MM.1S (cell line): Measurements from ENCODE around the gene CHFR.

Experiments used
- DNase-seq: peaks from one replicate; pipeline ENCODE4 v3.0.0-alpha.2; 2015
- H2AFZ ChIP-seq: fragments of 300-600 bp; sonication (generic); 2 replicates; pipeline ENCODE4 v1.6.0; 2016; ENCODE audit warnings: antibody characterized with exemption, low read length
- H3F3A ChIP-seq: fragments of 300-600 bp; sonication (generic); 2 replicates; pipeline ENCODE4 v1.6.1; 2016; ENCODE audit warnings: mild to moderate bottlenecking, antibody characterized with exemption, low read length, moderate library complexity, mixed read lengths; ENCODE audit not compliant: insufficient read depth
- H3K27ac ChIP-seq: fragments of 300-600 bp; sonication (generic); 2 replicates; pipeline ENCODE4 v1.5.1; 2016; ENCODE audit warnings: mild to moderate bottlenecking, low read length
- H3K27me3 ChIP-seq: fragments of 300-600 bp; sonication (generic); replicated peaks from 2 replicates; pipeline ENCODE4 v1.6.0; 2016; ENCODE audit warnings: low read length; ENCODE audit not compliant: insufficient read depth
- H3K36me3 ChIP-seq: fragments of 300-600 bp; sonication (generic); replicated peaks from 2 replicates; pipeline ENCODE4 v1.6.1; 2016; ENCODE audit warnings: mild to moderate bottlenecking, low read length, mixed read lengths; ENCODE audit not compliant: insufficient read depth
- H3K4me1 ChIP-seq: fragments of 300-600 bp; sonication (generic); 2 replicates; pipeline ENCODE4 v1.6.1; 2016; ENCODE audit warnings: low read length, mixed read lengths
- H3K4me2 ChIP-seq: fragments of 300-600 bp; sonication (generic); 2 replicates; pipeline ENCODE4 v1.6.0; 2016; ENCODE audit warnings: low read depth, low read length
- H3K4me3 ChIP-seq: fragments of 300-600 bp; sonication (generic); 2 replicates; pipeline ENCODE4 v1.5.1; 2016; ENCODE audit warnings: low read length, mixed read lengths
- H3K79me2 ChIP-seq: fragments of 300-600 bp; sonication (generic); 2 replicates; pipeline ENCODE4 v1.6.1; 2016; ENCODE audit warnings: mixed run types, low read length, mixed read lengths
- H3K9ac ChIP-seq: fragments of 300-600 bp; sonication (generic); 2 replicates; pipeline ENCODE4 v1.6.1; 2016; ENCODE audit warnings: low read length, mixed read lengths
- H3K9me2 ChIP-seq: fragments of 300-600 bp; sonication (generic); replicated peaks from 2 replicates; pipeline ENCODE4 v1.6.1; 2016; ENCODE audit warnings: mild to moderate bottlenecking, low read length, mixed read lengths; ENCODE audit not compliant: insufficient read depth
- H3K9me3 ChIP-seq: fragments of 300-600 bp; sonication (generic); replicated peaks from 2 replicates; pipeline ENCODE4 v1.6.1; 2016; ENCODE audit warnings: mild to moderate bottlenecking, low read length, mixed read lengths; ENCODE audit not compliant: insufficient read depth
- H4K20me1 ChIP-seq: fragments of 300-600 bp; sonication (generic); 2 replicates; pipeline ENCODE4 v1.6.1; 2016; ENCODE audit warnings: mild to moderate bottlenecking, low read length, moderate library complexity, mixed read lengths; ENCODE audit not compliant: insufficient read depth
- EZH2 ChIP-seq: fragments of 300-600 bp; sonication (generic); optimal IDR thresholded peaks from 2 replicates; pipeline ENCODE3; 2017; ENCODE audit warnings: low read depth, mild to moderate bottlenecking, antibody characterized with exemption, low read length, mixed read lengths
- EZH2phosphoT487 ChIP-seq: fragments of 300-600 bp; sonication (generic); IDR thresholded peaks from 2 replicates; pipeline ENCODE4 v1.6.1; 2018; ENCODE audit warnings: antibody characterized with exemption, low read length
- TF ChIP-seq, protein P1 (sequence below): fragments of 300-600 bp; sonication (generic); IDR thresholded peaks from 2 replicates; pipeline ENCODE4 v1.5.1; 2016; ENCODE audit warnings: antibody characterized with exemption, low read length, mixed read lengths

Gene CHFR

DNA sequence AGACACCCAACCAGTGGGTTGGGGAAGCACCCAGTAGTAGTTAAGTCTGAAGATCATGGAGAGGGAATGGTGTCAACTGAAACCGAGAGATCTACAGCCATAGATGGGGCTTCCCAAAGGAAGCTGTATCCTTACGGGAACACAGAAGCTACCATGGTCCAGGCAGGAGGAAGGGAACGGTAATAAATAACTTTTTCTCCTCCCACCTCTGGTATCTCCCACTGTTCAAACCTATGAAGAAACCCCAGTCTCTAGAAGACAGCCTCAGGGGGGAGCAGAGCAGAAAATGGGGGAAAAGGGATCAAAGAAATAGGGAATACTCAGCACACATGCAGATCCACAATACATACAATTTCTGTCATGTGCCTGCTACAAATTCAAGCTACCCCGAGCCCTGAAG lies 35.3 kb upstream of the CHFR start:
- H4K20me1 ChIP-seq, result no peaks in the 10 kb centered on the region
- TF ChIP-seq EZH2phosphoT487 (no peak), EZH2 (no peak)
- TF ChIP-seq, protein P1, sequence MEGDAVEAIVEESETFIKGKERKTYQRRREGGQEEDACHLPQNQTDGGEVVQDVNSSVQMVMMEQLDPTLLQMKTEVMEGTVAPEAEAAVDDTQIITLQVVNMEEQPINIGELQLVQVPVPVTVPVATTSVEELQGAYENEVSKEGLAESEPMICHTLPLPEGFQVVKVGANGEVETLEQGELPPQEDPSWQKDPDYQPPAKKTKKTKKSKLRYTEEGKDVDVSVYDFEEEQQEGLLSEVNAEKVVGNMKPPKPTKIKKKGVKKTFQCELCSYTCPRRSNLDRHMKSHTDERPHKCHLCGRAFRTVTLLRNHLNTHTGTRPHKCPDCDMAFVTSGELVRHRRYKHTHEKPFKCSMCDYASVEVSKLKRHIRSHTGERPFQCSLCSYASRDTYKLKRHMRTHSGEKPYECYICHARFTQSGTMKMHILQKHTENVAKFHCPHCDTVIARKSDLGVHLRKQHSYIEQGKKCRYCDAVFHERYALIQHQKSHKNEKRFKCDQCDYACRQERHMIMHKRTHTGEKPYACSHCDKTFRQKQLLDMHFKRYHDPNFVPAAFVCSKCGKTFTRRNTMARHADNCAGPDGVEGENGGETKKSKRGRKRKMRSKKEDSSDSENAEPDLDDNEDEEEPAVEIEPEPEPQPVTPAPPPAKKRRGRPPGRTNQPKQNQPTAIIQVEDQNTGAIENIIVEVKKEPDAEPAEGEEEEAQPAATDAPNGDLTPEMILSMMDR, result no peak
- no peaks in the 10 kb centered on the region for H3K9me2 ChIP-seq
- H3K4me3 ChIP-seq, result no peak overlapping the region
- H3F3A ChIP-seq, result no peaks in the 10 kb centered on the region
- no peak overlapping the region for H3K4me2 ChIP-seq
- no peaks in the 10 kb centered on the region for H3K4me1 ChIP-seq
- H3K9me3 ChIP-seq, result no peaks in the 10 kb centered on the region
- H3K79me2 ChIP-seq, result no peaks in the 10 kb centered on the region
- H3K27ac ChIP-seq, result no peak overlapping the region
- H3K9ac ChIP-seq, result no peak overlapping the region
- no peak for DNase-seq
- H3K27me3 ChIP-seq, result no peaks in the 10 kb centered on the region
- H3K36me3 ChIP-seq, result no peaks in the 10 kb centered on the region
- H2AFZ ChIP-seq, result no peak overlapping the region

DNA sequence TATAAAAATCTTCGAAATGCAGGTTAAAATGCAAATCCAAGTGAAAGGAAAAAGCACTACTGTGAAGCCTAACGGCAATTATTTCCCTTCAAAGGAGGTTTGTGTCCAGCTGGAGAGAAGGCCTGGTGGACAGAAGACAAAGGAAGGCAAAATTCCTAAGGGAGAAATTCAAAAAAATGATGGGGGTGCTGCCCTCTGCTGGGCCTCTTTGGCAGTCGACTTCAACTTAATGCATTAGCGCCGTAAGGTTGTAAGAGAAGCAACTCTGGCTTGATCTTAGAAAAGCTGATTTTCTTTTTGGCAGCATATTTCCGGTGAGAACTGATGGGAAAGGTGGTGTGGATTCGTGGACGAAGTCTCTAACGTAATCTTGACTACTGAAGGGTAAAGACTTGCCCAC lies 34.3 kb upstream of the CHFR start:
- no peaks in the 10 kb centered on the region for H3K9me3 ChIP-seq
- DNase-seq, result no peak

DNA sequence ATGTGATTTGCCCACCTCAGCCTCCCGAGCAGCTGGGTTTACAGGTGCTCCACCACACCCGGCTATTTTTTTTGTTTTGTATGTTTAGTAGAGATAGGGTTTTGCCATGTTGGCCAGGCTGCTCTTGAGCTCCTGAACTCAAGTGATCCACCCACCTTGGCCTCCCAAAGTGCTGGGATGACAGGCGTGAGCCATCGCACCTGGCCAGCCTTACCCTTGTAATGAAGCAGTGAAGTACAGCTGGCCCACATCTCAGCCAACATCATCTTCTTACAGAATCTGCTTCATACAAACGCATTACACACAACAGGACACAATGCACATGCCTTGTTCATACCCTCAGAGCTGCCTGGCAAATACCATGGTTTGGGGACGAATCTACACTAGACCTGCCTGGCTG lies 31.3 kb upstream of the CHFR start:
- H3K9ac ChIP-seq, result no peak overlapping the region
- no peak overlapping the region for H2AFZ ChIP-seq
- H3F3A ChIP-seq, result no peaks in the 10 kb centered on the region
- no peaks in the 10 kb centered on the region for H4K20me1 ChIP-seq
- no peak overlapping the region for H3K4me3 ChIP-seq
- H3K27me3 ChIP-seq, result no peaks in the 10 kb centered on the region
- H3K4me2 ChIP-seq, result no peak overlapping the region
- no peaks in the 10 kb centered on the region for H3K9me2 ChIP-seq
- no peaks in the 10 kb centered on the region for H3K36me3 ChIP-seq
- no peaks in the 10 kb centered on the region for H3K4me1 ChIP-seq
- no peak for DNase-seq
- H3K79me2 ChIP-seq, result no peaks in the 10 kb centered on the region
- H3K27ac ChIP-seq, result no peak overlapping the region
- TF ChIP-seq EZH2phosphoT487, result no peak
- TF ChIP-seq, protein P1, result no peak
- no peak for TF ChIP-seq EZH2
- H3K9me3 ChIP-seq, result no peaks in the 10 kb centered on the region

More for the DNA sequence above, 34.3 kb upstream of the CHFR start:
- TF ChIP-seq EZH2phosphoT487, result no peak
- TF ChIP-seq, protein P1, result no peak; the same call in 1 of the 2 replicates
- no peak for TF ChIP-seq EZH2
- H4K20me1 ChIP-seq, result no peaks in the 10 kb centered on the region
- H3F3A ChIP-seq, result no peaks in the 10 kb centered on the region
- no peak overlapping the region for H3K27ac ChIP-seq
- no peak overlapping the region for H2AFZ ChIP-seq
- no peak overlapping the region for H3K9ac ChIP-seq
- H3K4me1 ChIP-seq, result no peaks in the 10 kb centered on the region
- no peaks in the 10 kb centered on the region for H3K27me3 ChIP-seq
- no peak overlapping the region for H3K4me3 ChIP-seq
- no peaks in the 10 kb centered on the region for H3K36me3 ChIP-seq
- H3K79me2 ChIP-seq, result no peaks in the 10 kb centered on the region
- no peaks in the 10 kb centered on the region for H3K9me2 ChIP-seq
- no peak overlapping the region for H3K4me2 ChIP-seq
